CD4-positive, alpha-beta memory T cell (primary cell): ENCODE measurements around the gene SF3B1. TPM values are rescaled to one million over a fixed set of nuclear protein-coding genes. Genes with fewer than 3 reads are reported as not detected.
"Not testable (repeated sequence)": the region's sequence is repeated elsewhere in the genome, so short reads cannot be mapped to it uniquely, and the experiment has no call there.

Experiments
- CTCF ChIA-PET: fragments of 350-600 bp; sonication (Branson Sonifier 250); formaldehyde crosslinking; loops from one replicate; lab custom pipeline; 2021; ENCODE audit warnings: inconsistent platforms; ENCODE audit not compliant: partially characterized antibody; lab: Charles Lee
- POLR2A ChIA-PET: fragments of 350-600 bp; sonication (Branson Sonifier 250); formaldehyde crosslinking; loops from one replicate; lab custom pipeline; 2021; ENCODE audit not compliant: partially characterized antibody; lab: Charles Lee
- DNase-seq, 5 donors: peaks; one replicate each; pipeline versions ENCODE4 v3.0.0 to v3.0.0-alpha.2; 2020 to 2022; ENCODE audit warnings: mixed read lengths in 1 of 5
- H3K27ac ChIP-seq: one replicate; pipeline ENCODE4 v1.7.0; 2013; ENCODE audit warnings: low read depth, low read length
- H3K27me3 ChIP-seq: 2 replicates; pipeline ENCODE4 v1.7.0; 2013; ENCODE audit warnings: mild to moderate bottlenecking, low read length, moderate library complexity; ENCODE audit not compliant: insufficient read depth
- H3K36me3 ChIP-seq: 2 replicates; pipeline ENCODE4 v1.7.0; 2013; ENCODE audit warnings: mild to moderate bottlenecking, low read length, moderate library complexity; ENCODE audit not compliant: insufficient read depth
- H3K4me1 ChIP-seq: 2 replicates; pipeline ENCODE4 v1.7.0; 2013; ENCODE audit warnings: mild to moderate bottlenecking, low read length, moderate library complexity; ENCODE audit not compliant: insufficient read depth
- H3K4me3 ChIP-seq, 2 donors: one replicate each; pipeline ENCODE4 v1.7.0; 2013; ENCODE audit warnings: low read length in 2 of 2, mild to moderate bottlenecking in 1 of 2
- H3K9me3 ChIP-seq, 2 donors: one replicate each; pipeline ENCODE4 v1.7.0; 2013; ENCODE audit warnings: low read length in 2 of 2, control low read depth in 1 of 2; ENCODE audit not compliant: control insufficient read depth in 1 of 2
- H3K27ac Mint-ChIP-seq, 7 donors: one replicate each; pipeline ENCODE4 v1.8.0; 2020 to 2021; ENCODE audit warnings: mixed read lengths in 7 of 7, mild to moderate bottlenecking in 6 of 7, inconsistent platforms in 3 of 7, moderate library complexity in 3 of 7
- H3K27me3 Mint-ChIP-seq, 2 donors: one replicate each; pipeline ENCODE4 v1.8.0; 2020 to 2021; ENCODE audit warnings: mixed read lengths in 2 of 2
- H3K36me3 Mint-ChIP-seq, 2 donors: one replicate each; pipeline ENCODE4 v1.8.0; 2020 to 2021; ENCODE audit warnings: mixed read lengths in 2 of 2, inconsistent platforms in 1 of 2, mild to moderate bottlenecking in 1 of 2
- H3K4me1 Mint-ChIP-seq, 4 donors: one replicate each; pipeline ENCODE4 v1.8.0; 2020 to 2021; ENCODE audit warnings: mixed read lengths in 4 of 4, mild to moderate bottlenecking in 1 of 4
- H3K4me3 Mint-ChIP-seq, 8 donors: one replicate each; pipeline ENCODE4 v1.8.0; 2020 to 2021; ENCODE audit warnings: mixed read lengths in 8 of 8, mild to moderate bottlenecking in 7 of 8, moderate library complexity in 6 of 8, inconsistent platforms in 3 of 8
- H3K9me3 Mint-ChIP-seq, 8 donors: one replicate each; pipeline ENCODE4 v1.8.0; 2020 to 2021; ENCODE audit warnings: mixed read lengths in 8 of 8, mild to moderate bottlenecking in 5 of 8, inconsistent platforms in 3 of 8, moderate library complexity in 1 of 8
- intact Hi-C: fragments of 100-400 bp; cut with micrococcal nuclease; formaldehyde crosslinking; loops from one replicate; pipeline ENCODE4 v1.15.1; 2023
- polyA plus RNA-seq, 2 donors: library from polyadenylated mRNA; unstranded; fragments of 300-500 nt; fragmentation: Illumina TruSeq; gene quantifications; one replicate each; pipeline ENCODE4 v1.2.3, GENCODE V29; 2021
- total RNA-seq, 2 experiments: library from RNA; stranded (reverse); gene quantifications; one replicate each; pipeline ENCODE4 v1.2.3, GENCODE V29; 2021

SF3B1 gene
- total and polyA plus RNA-seq, 4 experiments from 2014 or later, result 103 to 604 (median 378) TPM

DNA sequence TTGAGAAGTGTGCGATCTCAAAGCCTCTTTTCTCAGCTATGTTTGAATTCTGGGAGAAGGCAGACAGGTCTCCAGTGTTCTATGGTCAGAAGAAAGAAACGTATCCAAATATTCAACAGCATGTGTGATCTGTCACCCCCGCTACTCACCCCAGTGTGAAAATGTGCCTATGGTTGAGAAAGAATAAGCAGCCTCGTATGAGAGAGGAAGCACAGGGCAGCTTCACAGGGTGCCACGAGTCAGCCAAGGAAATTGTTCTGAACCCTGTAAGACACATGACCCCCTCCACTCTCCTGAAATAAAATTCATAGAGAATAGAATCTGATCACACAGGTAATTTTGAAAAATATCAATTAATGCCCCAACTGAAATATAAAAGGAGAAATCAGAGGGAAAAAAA is 8.0 kb upstream of the SF3B1 start:
- ChIA-PET POLR2A (interaction anchor here (1.0 kb wide), 1 partner anchor 10 kb away, joined by 4 read pairs; no protein-coding TSS in a partner anchor), CTCF (no interaction called here)
- no peak overlapping the region for H3K4me3 Mint-ChIP-seq
- H3K27ac Mint-ChIP-seq, result no peak overlapping the region
- H3K9me3 Mint-ChIP-seq, result no peaks in the 10 kb centered on the region
- H3K27me3 ChIP-seq, result no peaks in the 10 kb centered on the region
- no peaks in the 10 kb centered on the region for H3K36me3 ChIP-seq
- no peaks in the 10 kb centered on the region for H3K4me1 Mint-ChIP-seq
- H3K9me3 ChIP-seq, result no peaks in the 10 kb centered on the region
- H3K27me3 Mint-ChIP-seq, result no peaks in the 10 kb centered on the region
- intact Hi-C loops, result no loop called here
- no peak for DNase-seq
- H3K27ac ChIP-seq, result no peak overlapping the region
- no peak overlapping the region for H3K4me3 ChIP-seq
- H3K36me3 Mint-ChIP-seq, result no peaks in the 10 kb centered on the region
- no peaks in the 10 kb centered on the region for H3K4me1 ChIP-seq

DNA sequence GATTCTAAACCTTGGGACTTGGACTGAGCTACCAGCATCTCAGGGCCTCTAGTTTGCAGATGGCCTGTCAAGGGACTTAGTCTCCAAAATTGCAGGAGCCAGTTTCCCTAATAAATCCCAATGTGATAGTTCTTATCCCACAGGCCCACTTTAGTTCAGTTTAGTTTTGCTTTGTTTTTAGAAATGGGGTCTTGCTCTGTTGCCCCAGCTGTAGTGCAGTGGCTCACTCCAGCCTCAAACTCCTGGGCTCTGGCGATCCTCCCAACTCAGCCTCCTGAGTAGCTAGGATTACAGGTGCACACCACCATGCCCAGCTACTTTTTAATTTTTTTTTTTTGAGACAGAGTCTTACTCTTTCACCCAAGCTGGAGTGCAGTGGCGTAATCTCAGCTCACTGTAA is 2.6 kb upstream of the SF3B1 start:
- POLR2A ChIA-PET, result interaction anchor here (4.8 to 8.0 kb wide), 3 partner anchors 16 to 78 kb away, joined by 49 to 187 read pairs (median 93); partner anchors contain the start of genes COQ10B, HSPD1, HSPE1 and MOB4
- Histone ChIP-seq H3K36me3 (no peaks in the 10 kb centered on the region), H3K9me3 (no peaks in the 10 kb centered on the region), H3K27me3 (no peaks in the 10 kb centered on the region), H3K27ac (no peak overlapping the region), H3K4me1 (peaks cover 25% of the 10 kb centered on the region), H3K4me3 (no peak overlapping the region)
- H3K9me3 Mint-ChIP-seq, result no peaks in the 10 kb centered on the region
- peaks cover 0 to 24% of the 10 kb centered on the region in 2 donors for H3K36me3 Mint-ChIP-seq
- peak overlapping the region in 4 of 7 donors; percentile 4 to 84 (median 66) for H3K27ac Mint-ChIP-seq
- intact Hi-C loops, result loop anchor here (5.0 to 10.0 kb wide), 2 partner anchors 337 to 800 kb away; partner anchors contain the start of gene CCDC150
- CTCF ChIA-PET, result interaction anchor here (0.6 to 2.7 kb wide), 4 partner anchors 15 to 289 kb away, joined by 3 to 11 read pairs (median 4); partner anchors contain the start of genes COQ10B, HSPD1 and HSPE1
- H3K27me3 Mint-ChIP-seq, result no peaks in the 10 kb centered on the region
- peaks cover 16 to 40% (median 27%) of the 10 kb centered on the region in 4 donors for H3K4me1 Mint-ChIP-seq
- no peak for DNase-seq
- peak overlapping the region in 2 of 8 donors; percentile 17 to 32 for H3K4me3 Mint-ChIP-seq

DNA sequence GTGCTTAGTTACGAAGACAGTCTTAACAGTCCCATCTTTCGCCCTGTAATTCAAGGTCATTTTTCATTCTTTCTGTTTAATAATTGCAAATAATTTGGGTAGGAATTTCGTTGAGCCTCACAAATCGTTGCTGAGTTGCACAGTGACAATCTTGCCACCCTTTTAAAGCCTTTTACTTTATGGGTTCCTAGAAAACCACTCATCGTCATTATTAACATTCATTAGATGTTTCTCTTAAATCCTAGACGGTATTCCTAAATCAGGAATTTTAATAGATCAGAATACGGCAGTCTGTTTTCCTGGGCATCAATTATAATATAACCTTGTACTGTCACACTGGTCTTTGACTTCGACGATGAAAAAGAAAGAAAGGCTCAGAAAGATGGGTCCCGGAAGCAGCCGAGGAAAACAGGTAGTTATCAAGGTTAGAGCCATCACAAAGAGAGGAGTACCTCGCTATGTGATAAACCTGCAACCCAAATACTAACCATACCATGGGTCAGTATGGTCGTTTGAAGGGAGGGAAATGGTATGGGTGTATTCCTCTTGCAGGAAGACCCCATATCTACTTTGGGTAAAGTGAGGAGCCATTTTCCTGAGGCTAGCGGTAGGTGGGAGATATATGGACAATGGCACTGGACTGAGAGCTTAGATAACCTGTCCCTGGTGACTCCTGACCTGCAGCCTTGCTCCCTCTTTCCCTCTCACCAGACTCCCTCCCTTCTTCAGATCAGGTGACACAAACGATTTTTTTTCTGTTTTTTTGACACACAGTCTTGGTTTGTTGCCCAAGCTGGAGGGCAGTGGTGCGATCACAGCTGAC is 981 bp upstream of the SF3B1 start:
- H3K9me3 Mint-ChIP-seq, result no peaks in the 10 kb centered on the region
- Histone ChIP-seq H3K4me1 (peaks cover 41% of the 10 kb centered on the region), H3K9me3 (no peaks in the 10 kb centered on the region), H3K27me3 (no peaks in the 10 kb centered on the region), H3K36me3 (no peaks in the 10 kb centered on the region), H3K27ac (peak overlapping the region; percentile 99), H3K4me3 (peak overlapping the region; percentile 89 to 95)
- peaks cover 28 to 56% (median 40%) of the 10 kb centered on the region in 4 donors for H3K4me1 Mint-ChIP-seq
- POLR2A ChIA-PET, result interaction anchor here (0.6 to 8.0 kb wide), 22 partner anchors 9 to 636 kb away, joined by 3 to 187 read pairs (median 4); partner anchors contain the start of genes COQ10B, GTF3C3, HSPD1 and HSPE1
- intact Hi-C loops, result loop anchor here (1.0 to 10.0 kb wide), 6 partner anchors 17 to 799 kb away; partner anchors contain the start of genes CCDC150, COQ10B, HSPE1 and MARS2
- H3K27me3 Mint-ChIP-seq, result no peaks in the 10 kb centered on the region
- peak overlapping the region; percentile 99 to 100 (median 100) for H3K27ac Mint-ChIP-seq
- H3K4me3 Mint-ChIP-seq, result peak overlapping the region; percentile 98 to 100 (median 100)
- peak in 2 of 5 donors; percentile 28 to 31 for DNase-seq
- peaks cover 0 to 30% of the 10 kb centered on the region in 2 donors for H3K36me3 Mint-ChIP-seq
- CTCF ChIA-PET, result interaction anchor here (1.2 to 4.1 kb wide), 3 partner anchors 15 to 64 kb away, joined by 5 to 22 read pairs (median 8); partner anchors contain the start of genes COQ10B, HSPD1 and HSPE1

DNA sequence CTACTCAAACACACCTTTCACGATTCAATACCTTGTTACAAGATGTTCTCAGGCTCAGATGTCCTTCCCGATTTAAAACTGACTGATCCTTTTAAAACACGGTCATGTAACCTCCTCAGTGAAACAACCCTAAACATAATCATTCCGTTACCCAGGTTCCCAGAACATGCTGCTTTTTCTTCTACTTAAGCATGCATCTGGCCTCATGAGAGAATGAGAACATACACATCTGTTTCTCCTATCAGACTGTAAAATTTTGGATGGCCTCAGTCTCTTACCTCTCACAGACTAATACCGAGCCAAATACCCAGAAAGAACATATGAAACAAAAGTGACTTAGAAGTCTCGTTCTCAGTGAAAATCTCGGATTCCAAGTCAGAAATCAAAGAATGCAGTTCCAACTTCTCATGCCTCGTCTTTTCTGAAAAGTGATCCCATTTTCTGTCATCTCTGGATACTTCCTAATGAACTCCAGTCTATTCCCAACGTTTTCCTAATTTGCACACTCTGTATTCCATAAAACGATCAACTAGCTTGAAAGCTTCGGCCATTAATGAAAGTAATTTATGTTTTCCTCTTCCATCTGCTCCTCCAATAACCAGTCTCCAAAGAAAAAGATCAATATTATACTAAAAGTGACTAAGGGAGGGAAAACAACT is 919 bp downstream of the SF3B1 start:
- H3K36me3 ChIP-seq, result no peaks in the 10 kb centered on the region
- Mint-ChIP-seq H3K4me3 (peak overlapping the region; percentile 98 to 100 (median 100)), H3K4me1 (peaks cover 43 to 75% (median 57%) of the 10 kb centered on the region in 4 donors), H3K36me3 (peaks cover 0 to 44% of the 10 kb centered on the region in 2 donors), H3K27me3 (no peaks in the 10 kb centered on the region), H3K9me3 (no peaks in the 10 kb centered on the region), H3K27ac (peak overlapping the region; percentile 99 to 100 (median 100))
- no peaks in the 10 kb centered on the region for H3K27me3 ChIP-seq
- no peaks in the 10 kb centered on the region for H3K9me3 ChIP-seq
- no peak for DNase-seq
- CTCF ChIA-PET, result interaction anchor here (0.9 to 4.1 kb wide), 4 partner anchors 10 to 321 kb away, joined by 4 to 22 read pairs (median 8); partner anchors contain the start of gene COQ10B
- intact Hi-C loops, result loop anchor here (10.0 kb wide), 1 partner anchor 341 kb away; no protein-coding TSS in a partner anchor
- peak overlapping the region; percentile 63 to 89 for H3K4me3 ChIP-seq
- peaks cover 60% of the 10 kb centered on the region for H3K4me1 ChIP-seq
- POLR2A ChIA-PET, result interaction anchor here (1.1 to 8.0 kb wide), 15 partner anchors 7 to 506 kb away, joined by 3 to 187 read pairs (median 5); partner anchors contain the start of genes COQ10B, HSPD1, HSPE1 and MARS2
- H3K27ac ChIP-seq, result peak overlapping the region; percentile 99

DNA sequence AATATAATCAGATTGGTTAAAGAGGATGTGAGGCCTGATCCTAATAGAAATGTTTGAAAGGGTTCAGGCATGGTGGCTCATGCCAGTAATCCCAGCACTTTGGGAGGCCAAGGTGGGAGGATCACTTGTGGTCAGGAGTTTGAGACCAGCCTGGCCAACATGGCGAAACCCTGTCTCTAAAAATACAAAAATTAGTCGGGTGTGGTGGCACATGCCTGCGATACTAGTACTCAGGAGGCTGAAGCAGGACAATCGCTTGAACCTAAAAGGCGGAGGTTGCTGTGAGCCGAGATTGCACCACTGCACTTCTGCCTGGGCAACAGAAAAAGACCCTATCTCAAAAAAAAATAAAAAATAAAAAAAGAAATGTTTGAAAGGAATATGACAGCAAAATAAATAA is 2.3 kb downstream of the SF3B1 start:
- H3K9me3 ChIP-seq, H3K36me3 ChIP-seq, H3K27me3 ChIP-seq, H3K9me3 Mint-ChIP-seq, DNase-seq, H3K4me3 ChIP-seq, H3K27me3 Mint-ChIP-seq: not testable (repeated sequence)
- H3K4me3 Mint-ChIP-seq, result peak overlapping the region; percentile 50 to 100 (median 100)
- CTCF ChIA-PET, result interaction anchor here (1.4 to 4.1 kb wide), 2 partner anchors 9 to 21 kb away, joined by 9 to 22 read pairs; partner anchors contain the start of gene COQ10B
- Histone ChIP-seq H3K27ac (peak overlapping the region; percentile 35), H3K4me1 (peaks cover 72% of the 10 kb centered on the region)
- H3K27ac Mint-ChIP-seq, result peak overlapping the region in 6 of 7 donors; percentile 13 to 99 (median 54)
- intact Hi-C loops, result loop anchor here (10.0 kb wide), 1 partner anchor 342 kb away; no protein-coding TSS in a partner anchor
- H3K4me1 Mint-ChIP-seq, result peaks cover 48 to 87% (median 66%) of the 10 kb centered on the region in 4 donors
- H3K36me3 Mint-ChIP-seq, result peaks cover 0 to 50% of the 10 kb centered on the region in 2 donors
- POLR2A ChIA-PET, result interaction anchor here (0.6 to 8.0 kb wide), 5 partner anchors 21 to 637 kb away, joined by 3 to 187 read pairs (median 49); partner anchors contain the start of genes COQ10B, HSPD1, HSPE1 and MOB4

DNA sequence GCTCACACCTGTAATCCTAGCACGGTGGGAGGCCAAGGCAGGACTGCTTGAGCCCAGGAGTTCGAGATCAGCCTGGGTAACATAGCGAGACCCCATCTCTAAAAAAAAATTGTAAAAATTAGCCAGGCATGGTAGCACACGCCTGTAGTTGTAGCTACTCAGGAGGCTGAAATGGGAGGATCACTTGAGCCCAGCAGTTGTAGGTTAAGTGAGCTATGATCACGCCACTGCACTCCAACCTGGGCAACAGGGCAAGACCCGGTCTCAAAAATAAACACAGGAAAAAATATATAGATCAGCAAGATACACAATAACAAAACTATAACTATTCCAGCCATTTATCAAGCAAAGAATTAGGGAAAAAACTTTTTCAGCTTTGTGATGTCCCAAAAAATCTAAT is 3.0 kb downstream of the SF3B1 start:
- Histone ChIP-seq H3K27ac (peak overlapping the region; percentile 35), H3K27me3 (no peaks in the 10 kb centered on the region), H3K36me3 (no peaks in the 10 kb centered on the region), H3K4me3 (no peak overlapping the region), H3K4me1 (peaks cover 79% of the 10 kb centered on the region), H3K9me3 (no peaks in the 10 kb centered on the region)
- no peak for DNase-seq
- ChIA-PET POLR2A (interaction anchor here (0.6 to 8.0 kb wide), 3 partner anchors 21 to 637 kb away, joined by 3 to 187 read pairs (median 93); partner anchors contain the start of genes COQ10B, HSPD1 and HSPE1), CTCF (no interaction called here)
- peaks cover 50 to 94% (median 72%) of the 10 kb centered on the region in 4 donors for H3K4me1 Mint-ChIP-seq
- no peaks in the 10 kb centered on the region for H3K27me3 Mint-ChIP-seq
- peak overlapping the region; percentile 50 to 100 (median 91) for H3K4me3 Mint-ChIP-seq
- H3K36me3 Mint-ChIP-seq, result peaks cover 0 to 53% of the 10 kb centered on the region in 2 donors
- peak overlapping the region; percentile 25 to 99 (median 90) for H3K27ac Mint-ChIP-seq
- intact Hi-C loops, result loop anchor here (10.0 kb wide), 1 partner anchor 343 kb away; no protein-coding TSS in a partner anchor
- H3K9me3 Mint-ChIP-seq, result no peaks in the 10 kb centered on the region
